ENCODE measurements around the gene SF3B2.
A peak's percentile ranks its signal among the peaks of the same experiment; 100 is the strongest.

The SF3B2 gene

GRCh38 chr11:66050581-66051231 is 1.5 kb upstream of the SF3B2 start:
- no peak for DNase-seq

- DNase-seq: no peak
Measured at GRCh38 chr11:66051371-66051765, 796 bp upstream of the SF3B2 start.

GRCh38 chr11:66052664-66052982 is 459 bp downstream of the SF3B2 start:
- no peak for DNase-seq

- no peak for DNase-seq
Measured at GRCh38 chr11:66055021-66055420, 2.9 kb downstream of the SF3B2 start.

- DNase-seq: no peak
Measured at GRCh38 chr11:66056501-66056900, 4.3 kb downstream of the SF3B2 start.

- no peak for DNase-seq
Measured at GRCh38 chr11:66059966-66060680, 8.0 kb downstream of the SF3B2 start.

GRCh38 chr11:66061268-66061667 is 9.1 kb downstream of the SF3B2 start:
- no peak for DNase-seq

- no peak for DNase-seq
Measured at GRCh38 chr11:66062408-66062807, 10.2 kb downstream of the SF3B2 start.

- no peak for DNase-seq
Measured at GRCh38 chr11:66063900-66064299, 11.7 kb downstream of the SF3B2 start.

- DNase-seq: no peak
Measured at GRCh38 chr11:66064571-66064970, 12.4 kb downstream of the SF3B2 start.

- no peak for DNase-seq
Measured at GRCh38 chr11:66066751-66067150, 14.6 kb downstream of the SF3B2 start.

- no peak for DNase-seq
Measured at GRCh38 chr11:66067640-66068039, 15.5 kb downstream of the SF3B2 start.

- peak; percentile 83 for DNase-seq
Measured at GRCh38 chr11:66068154-66068821, 16.1 kb downstream of the SF3B2 start.

GRCh38 chr11:66068923-66069714 is 17.0 kb downstream of the SF3B2 start:
- DNase-seq: peak; percentile 50

GRCh38 chr11:66069715-66070603 is 17.8 kb downstream of the SF3B2 start, which contains the start of gene PACS1:
PACS1 (plus strand) TSS chr11:66070272; CDS start chr11:66070487, 215 bp downstream.
- peak; percentile 90 for DNase-seq

GRCh38 chr11:66070604-66071380 is 18.6 kb downstream of the SF3B2 start:
- DNase-seq: peak; percentile 12

- DNase-seq: peak; percentile 31
Measured at GRCh38 chr11:66071381-66071801, 19.2 kb downstream of the SF3B2 start.

- no peak for DNase-seq
Measured at GRCh38 chr11:66072081-66072480, 19.9 kb downstream of the SF3B2 start.

GRCh38 chr11:66072518-66072917 is 20.4 kb downstream of the SF3B2 start:
- DNase-seq: no peak

GRCh38 chr11:66073669-66074068 is 21.5 kb downstream of the SF3B2 start:
- DNase-seq: no peak

- no peak for DNase-seq
Measured at GRCh38 chr11:66075273-66075672, 23.1 kb downstream of the SF3B2 start.

All from CD4-positive, alpha-beta T cell treated with Interleukin-21 for 1 hour (primary cell).